H1 (cell line): ENCODE measurements around the gene TEAD1. TPM values are rescaled to one million over a fixed set of nuclear protein-coding genes. Genes with fewer than 3 reads are reported as not detected.

Experiments used
- CTCF ChIA-PET: fragments of 300-600 bp; sonication (Branson Sonifier 250); formaldehyde crosslinking; loops from one replicate; lab custom pipeline; 2021; ENCODE audit not compliant: partially characterized antibody; lab: Charles Lee
- POLR2A ChIA-PET: fragments of 300-600 bp; sonication (Branson Sonifier 250); formaldehyde crosslinking; loops from one replicate; lab custom pipeline; 2021; ENCODE audit warnings: inconsistent platforms; ENCODE audit not compliant: partially characterized antibody; lab: Charles Lee
- DNase-seq, 2 experiments: peaks; one replicate each; pipeline versions ENCODE4 v3.0.0 to v3.0.0-alpha.2; 2010 to 2022; ENCODE audit warnings: low spot score in 2 of 2, low read depth in 1 of 2, mixed read lengths in 1 of 2
- FAIRE-seq: peaks from 2 replicates; lab custom pipeline; 2011; peaks lifted over from hg19 to GRCh38; lab: Jason Lieb, UNC
- H2AFZ ChIP-seq: 2 replicates; pipeline ENCODE4 v1.8.1; 2012; ENCODE audit warnings: low read length, inconsistent platforms
- H2AK5ac ChIP-seq: 2 replicates; pipeline ENCODE4 v1.6.1; 2013; ENCODE audit warnings: low read depth, low read length
- H2BK120ac ChIP-seq: replicated peaks from 2 replicates; pipeline ENCODE3; 2013; ENCODE audit warnings: low read depth, low read length, inconsistent platforms
- H2BK12ac ChIP-seq: 2 replicates; pipeline ENCODE4 v1.6.1; 2013; ENCODE audit warnings: low read depth, low read length
- H2BK15ac ChIP-seq: 2 replicates; pipeline ENCODE4 v1.6.1; 2013; ENCODE audit warnings: low read length
- H2BK20ac ChIP-seq: 2 replicates; pipeline ENCODE4 v1.6.1; 2013; ENCODE audit warnings: low read length
- H2BK5ac ChIP-seq: 2 replicates; pipeline ENCODE4 v1.6.1; 2013; ENCODE audit warnings: low read depth, low read length
- H3K14ac ChIP-seq: 2 replicates; pipeline ENCODE4 v1.6.1; 2013; ENCODE audit warnings: inconsistent platforms; ENCODE audit not compliant: insufficient read length
- H3K18ac ChIP-seq: 2 replicates; pipeline ENCODE4 v1.6.1; 2013; ENCODE audit warnings: low read length; ENCODE audit errors: extremely low read depth
- H3K23ac ChIP-seq: 2 replicates; pipeline ENCODE4 v1.6.1; 2013; ENCODE audit warnings: inconsistent platforms; ENCODE audit not compliant: insufficient read length
- H3K23me2 ChIP-seq: 2 replicates; pipeline ENCODE4 v1.6.1; 2013; ENCODE audit warnings: low read depth, low read length
- H3K27ac ChIP-seq: 2 replicates; pipeline ENCODE4 v1.6.1; 2011; ENCODE audit warnings: low read depth, low read length, inconsistent platforms
- H3K27me3 ChIP-seq, 4 experiments: replicated peaks in 1 of 4; 1 replicate in 1 of 4; 2 replicates in 3 of 4; pipeline versions ENCODE4 v1.6.1 to v1.8.1; 2011 to 2013; ENCODE audit warnings: low read length in 3 of 4, mild to moderate bottlenecking in 3 of 4, inconsistent platforms in 2 of 4, mixed read lengths in 2 of 4, moderate library complexity in 1 of 4; ENCODE audit not compliant: control insufficient read depth in 3 of 4, insufficient read depth in 3 of 4; ENCODE audit errors: extremely low read depth in 1 of 4
- H3K36me3 ChIP-seq, 4 experiments: 2 replicates each; pipeline versions ENCODE4 v1.6.1 to v1.8.1; 2011 to 2013; ENCODE audit warnings: mild to moderate bottlenecking in 4 of 4, low read length in 3 of 4, moderate library complexity in 2 of 4, control low read depth in 1 of 4, inconsistent platforms in 1 of 4; ENCODE audit not compliant: insufficient read depth in 4 of 4, control insufficient read depth in 2 of 4
- H3K4ac ChIP-seq: replicated peaks from 2 replicates; pipeline ENCODE3; 2013; ENCODE audit warnings: low read length, low read depth, mixed read lengths, inconsistent platforms; ENCODE audit not compliant: insufficient read length
- H3K4me1 ChIP-seq, 4 experiments: replicated peaks in 1 of 4; 1 replicate in 1 of 4; 2 replicates in 3 of 4; pipeline versions ENCODE4 v1.6.1 to v1.8.1; 2011 to 2013; ENCODE audit warnings: low read length in 3 of 4, inconsistent platforms in 2 of 4, mixed read lengths in 1 of 4; ENCODE audit not compliant: insufficient read depth in 4 of 4, control insufficient read depth in 3 of 4
- H3K4me2 ChIP-seq, 2 experiments: 2 replicates each; pipeline versions ENCODE4 v1.6.1 to v1.8.1; 2011 to 2013; ENCODE audit warnings: low read depth in 2 of 2, low read length in 2 of 2, control low read depth in 1 of 2, inconsistent platforms in 1 of 2, mild to moderate bottlenecking in 1 of 2; ENCODE audit not compliant: insufficient read depth in 1 of 2
- H3K4me3 ChIP-seq, 4 experiments: fragments of 200-600, 300-600 bp in 1 of 4; sonication (generic), shearing (Covaris generic), sonication (Bioruptor Twin) in 1 of 4; 2 replicates each; pipeline versions ENCODE4 v1.5.1 to v1.8.1; 2011 to 2016; ENCODE audit warnings: low read length in 4 of 4, low read depth in 3 of 4, control low read depth in 2 of 4, inconsistent platforms in 2 of 4, mild to moderate bottlenecking in 2 of 4, mixed read lengths in 1 of 4, moderate library complexity in 1 of 4; ENCODE audit not compliant: insufficient read depth in 2 of 4; ENCODE audit errors: extremely low read depth in 1 of 4
- H3K56ac ChIP-seq: replicated peaks from 2 replicates; pipeline ENCODE3; 2013; ENCODE audit warnings: low read depth, mild to moderate bottlenecking, mixed read lengths, low read length, inconsistent platforms; ENCODE audit not compliant: insufficient read length
- H3K79me1 ChIP-seq: 2 replicates; pipeline ENCODE4 v1.6.1; 2013; ENCODE audit warnings: low read depth, low read length, control low read depth
- H3K79me2 ChIP-seq, 2 experiments: 2 replicates each; pipeline versions ENCODE4 v1.6.1 to v1.8.1; 2012 to 2013; ENCODE audit warnings: low read length in 2 of 2, mild to moderate bottlenecking in 2 of 2, inconsistent platforms in 1 of 2; ENCODE audit not compliant: insufficient read depth in 2 of 2, control insufficient read depth in 1 of 2
- H3K9ac ChIP-seq, 4 experiments: replicated peaks in 1 of 4; 1 replicate in 1 of 4; 2 replicates in 3 of 4; pipeline versions ENCODE4 v1.6.1 to v1.8.1; 2011 to 2013; ENCODE audit warnings: low read depth in 3 of 4, low read length in 3 of 4, control low read depth in 2 of 4, mild to moderate bottlenecking in 2 of 4, moderate library complexity in 2 of 4, inconsistent platforms in 1 of 4; ENCODE audit errors: extremely low read depth in 1 of 4
- H3K9me3 ChIP-seq, 2 experiments: 2 replicates each; pipeline versions ENCODE4 v1.6.1 to v1.8.1; 2012 to 2013; ENCODE audit warnings: mild to moderate bottlenecking in 2 of 2, moderate library complexity in 2 of 2, control low read depth in 1 of 2, inconsistent platforms in 1 of 2, low read depth in 1 of 2, low read length in 1 of 2, mixed read lengths in 1 of 2; ENCODE audit not compliant: insufficient read depth in 2 of 2
- H4K20me1 ChIP-seq, 2 experiments: replicated peaks in 1 of 2; 2 replicates each; pipeline versions ENCODE3 to v1.8.1; 2011 to 2013; ENCODE audit warnings: inconsistent platforms in 2 of 2, low read length in 2 of 2, mild to moderate bottlenecking in 1 of 2; ENCODE audit not compliant: insufficient read depth in 2 of 2, control insufficient read depth in 1 of 2
- H4K5ac ChIP-seq: 2 replicates; pipeline ENCODE4 v1.6.1; 2013; ENCODE audit warnings: low read length, low read depth, mixed read lengths, inconsistent platforms; ENCODE audit not compliant: insufficient read length
- H4K8ac ChIP-seq: 2 replicates; pipeline ENCODE4 v1.8.0; 2013; ENCODE audit warnings: mild to moderate bottlenecking, moderate library complexity, low read length, inconsistent platforms; ENCODE audit not compliant: insufficient read depth; ENCODE audit errors: extremely low read depth
- H4K91ac ChIP-seq: replicated peaks from 2 replicates; pipeline ENCODE3; 2013; ENCODE audit warnings: low read length, mixed read lengths, inconsistent platforms; ENCODE audit not compliant: insufficient read length
- ASH2L ChIP-seq: fragments of 200-600, 300-600 bp; sonication (generic); IDR thresholded peaks from one replicate; pipeline ENCODE4 v1.7.1; 2017; ENCODE audit warnings: low read length
- BACH1 ChIP-seq: IDR thresholded peaks from 2 replicates; pipeline ENCODE4 v1.6.1; 2012; ENCODE audit warnings: low read length, improper control_type of control experiment
- CEBPB ChIP-seq: IDR thresholded peaks from 2 replicates; pipeline ENCODE4 v1.6.1; 2012; ENCODE audit warnings: low read depth, low read length
- CHD1 ChIP-seq: IDR thresholded peaks from 2 replicates; pipeline ENCODE4 v1.6.1; 2012; ENCODE audit warnings: low read depth, low read length, improper control_type of control experiment
- CTCF ChIP-seq, 3 experiments: IDR thresholded peaks; 1 replicate in 2 of 3; 2 replicates in 1 of 3; pipeline versions ENCODE4 v1.5.1 to v1.6.1; 2011; ENCODE audit warnings: low read length in 3 of 3, mild to moderate bottlenecking in 3 of 3, inconsistent platforms in 2 of 3, low read depth in 1 of 3, moderate library complexity in 1 of 3; ENCODE audit not compliant: insufficient read depth in 1 of 3; ENCODE audit errors: control extremely low read depth in 1 of 3
- EZH2 ChIP-seq: fragments of 200-600 bp; sonication (generic); IDR thresholded peaks from 2 replicates; pipeline ENCODE4 v1.7.1; 2012; ENCODE audit warnings: low read depth, mild to moderate bottlenecking, moderate library complexity, low read length, inconsistent platforms; ENCODE audit not compliant: severe bottlenecking
- GABPA ChIP-seq: IDR thresholded peaks from 2 replicates; pipeline ENCODE4 v1.6.1; 2011; ENCODE audit warnings: mild to moderate bottlenecking, low read length, moderate library complexity, borderline replicate concordance; ENCODE audit not compliant: insufficient read depth
- MAFK ChIP-seq: IDR thresholded peaks from 2 replicates; pipeline ENCODE4 v1.6.1; 2012; ENCODE audit warnings: low read depth, mild to moderate bottlenecking, improper control_type of control experiment, low read length
- SIN3A ChIP-seq, 2 experiments: IDR thresholded peaks in 1 of 2; conservative IDR thresholded peaks in 1 of 2; 2 replicates each; pipeline ENCODE4 v1.6.1; 2011 to 2012; ENCODE audit warnings: low read length in 2 of 2, improper control_type of control experiment in 1 of 2, low read depth in 1 of 2, mild to moderate bottlenecking in 1 of 2
- SUZ12 ChIP-seq: fragments of 200-600 bp; sonication (generic); IDR thresholded peaks from 2 replicates; pipeline ENCODE4 v1.6.1; 2012; ENCODE audit warnings: mild to moderate bottlenecking, inconsistent platforms, low read length, moderate library complexity, mixed read lengths
- TBP ChIP-seq: IDR thresholded peaks from 2 replicates; pipeline ENCODE4 v1.6.1; 2011; ENCODE audit warnings: low read depth, low read length, improper control_type of control experiment
- TCF12 ChIP-seq: IDR thresholded peaks from 2 replicates; pipeline ENCODE4 v1.6.1; 2011; ENCODE audit warnings: low read depth, mild to moderate bottlenecking, low read length
- WGBS, 2 experiments: shearing (Covaris generic) in 1 of 2; methylation state at CpG; one replicate each; pipeline versions ENCODE4 v1.1.6 to v1.1.7; 2013 to 2015; ENCODE audit warnings: low lambda C conversion rate in 2 of 2, mixed read lengths in 2 of 2, inconsistent platforms in 1 of 2, low coverage in 1 of 2, missing lambda C conversion rate in 1 of 2; ENCODE audit not compliant: insufficient replicate concordance in 2 of 2, insufficient coverage in 1 of 2, insufficient read length in 1 of 2; ENCODE audit errors: extremely low coverage in 1 of 2, missing lambda C conversion rate in 1 of 2; 5-methylcytosine and 5-hydroxymethylcytosine counted together
- polyA plus RNA-seq, 7 experiments: library from polyadenylated mRNA; depleted of rRNA in 3 of 7; stranded (reverse) in 5 of 7; unstranded in 2 of 7; fragments of >200 nt in 5 of 7; fragments of 200-250 nt in 2 of 7; gene quantifications; 1 replicate in 5 of 7; 2 replicates in 1 of 7; 4 replicates in 1 of 7; pipeline versions ENCODE4 v1.2.1 to v1.2.3, GENCODE V29; 2011 to 2013; ENCODE audit warnings: missing spikeins in 2 of 7, mixed read lengths in 2 of 7
- total RNA-seq: library from RNA; stranded (reverse); fragmentation: NEBNext Ultra II Directional; extraction: Animal tissue kit (Norgen Biotek cat#: 25700); gene quantifications from 2 replicates; pipeline ENCODE4 v1.2.1, GENCODE V29; 2021

The TEAD1 gene
- total and polyA plus RNA-seq, 2 of the 8 experiments (the other 6 are each of a cell fraction or from before 2014, with no cell fraction given): 15.6 to 67.4 TPM

GRCh38 chr11:12685229-12685628 is 11.0 kb downstream of the TEAD1 start:
- FAIRE-seq (no peak), DNase-seq (no peak)
- Histone ChIP-seq H4K5ac (no peak overlapping the region), H2BK5ac (no peak overlapping the region), H4K20me1 (peaks cover 54 to 67% of the 10 kb centered on the region in 2 experiments), H4K91ac (no peak overlapping the region), H3K9me3 (no peaks in the 10 kb centered on the region), H3K79me2 (peaks cover 16 to 89% of the 10 kb centered on the region in 2 experiments), H3K4me2 (peak overlapping the region in 1 of 2 experiments; percentile 52; a peak in 1 of 4 replicates), H4K8ac (no peak overlapping the region), H3K9ac (no peak overlapping the region), H2AK5ac (no peak overlapping the region), H3K18ac (no peak overlapping the region), H3K4me3 (no peak overlapping the region), H3K79me1 (peaks cover 16% of the 10 kb centered on the region), H3K36me3 (no peaks in the 10 kb centered on the region), H2BK12ac (no peak overlapping the region), H3K14ac (no peak overlapping the region), H3K4ac (no peak overlapping the region), H3K4me1 (peaks cover 28 to 63% (median 52%) of the 10 kb centered on the region in 4 experiments), H2AFZ (no peak overlapping the region), H3K56ac (no peak overlapping the region), H2BK20ac (no peak overlapping the region), H3K23me2 (peaks cover 4% of the 10 kb centered on the region), H3K27ac (no peak overlapping the region), H3K27me3 (peaks cover 0 to 12% (median 10%) of the 10 kb centered on the region in 4 experiments; a peak in 5 of 7 replicates), H2BK120ac (no peak overlapping the region), H2BK15ac (no peak overlapping the region), H3K23ac (no peak overlapping the region)
- 75% methylated on average over 3 of the region's 3 CpGs; no CpG with 5 or more reads in 1 of the 2 experiments for WGBS, 2 experiments
- ChIA-PET CTCF (interaction anchor here (1.2 to 1.4 kb wide), 2 partner anchors 10 to 273 kb away, joined by 3 to 5 read pairs; no protein-coding TSS in a partner anchor), POLR2A (interaction anchor here (1.0 to 1.2 kb wide), 2 partner anchors 64 to 180 kb away, joined by 3 to 4 read pairs; no protein-coding TSS in a partner anchor)
- no peak for TF ChIP-seq EZH2
- TF ChIP-seq SIN3A (conservative IDR thresholded peaks at IDR 0.05 in 1 of 2, IDR thresholded peaks at IDR 0.05 in 1 of 2; ENCODE audit: low read depth in 1 of 2, low read length in 2 of 2): no peak
- TF ChIP-seq TBP: no peak
- TF ChIP-seq CTCF (IDR thresholded peaks at IDR 0.05; ENCODE audit: control extremely low read depth in 1 of 3, insufficient read depth in 1 of 3, low read depth in 1 of 3, low read length in 3 of 3): no peak
- no peak for TF ChIP-seq ASH2L
- TF ChIP-seq MAFK: no peak
- no peak for TF ChIP-seq SUZ12
- TF ChIP-seq TCF12: no peak
- TF ChIP-seq CEBPB: no peak
- TF ChIP-seq GABPA: no peak
- no peak for TF ChIP-seq BACH1
- TF ChIP-seq CHD1: no peak
